Hepatocyte (in vitro differentiated cells): Measurements from ENCODE around the gene CCDC27. TPM values are rescaled to one million over a fixed set of nuclear protein-coding genes. Genes with fewer than 3 reads are reported as not detected.

Experiments used
- DNase-seq: peaks from one replicate; pipeline ENCODE4 v3.0.0-alpha.2; 2016; ENCODE audit warnings: low spot score
- H2AFZ ChIP-seq: fragments of 200-600 bp; sonication (generic); 2 replicates; pipeline ENCODE4 v1.6.0; 2016; ENCODE audit warnings: antibody characterized with exemption, mild to moderate bottlenecking
- H3K27ac ChIP-seq: fragments of 200-600 bp; sonication (generic); 2 replicates; pipeline ENCODE4 v1.5.1; 2016; ENCODE audit warnings: mild to moderate bottlenecking
- H3K27me3 ChIP-seq: fragments of 200-600 bp; sonication (generic); 2 replicates; pipeline ENCODE4 v1.6.1; 2016
- H3K36me3 ChIP-seq: fragments of 200-600 bp; sonication (generic); replicated peaks from 2 replicates; pipeline ENCODE4 v1.5.1; 2016; ENCODE audit warnings: low read depth; ENCODE audit not compliant: insufficient read depth
- H3K4me1 ChIP-seq: fragments of 200-600 bp; sonication (generic); 2 replicates; pipeline ENCODE4 v1.5.1; 2016; ENCODE audit warnings: mild to moderate bottlenecking, moderate library complexity; ENCODE audit not compliant: insufficient read depth
- H3K4me2 ChIP-seq: fragments of 200-600 bp; sonication (generic); 2 replicates; pipeline ENCODE4 v1.6.0; 2016
- H3K4me3 ChIP-seq: fragments of 200-600 bp; sonication (generic); 2 replicates; pipeline ENCODE4 v1.5.1; 2016; ENCODE audit warnings: mild to moderate bottlenecking
- H3K79me2 ChIP-seq: fragments of 200-600 bp; sonication (generic); 2 replicates; pipeline ENCODE4 v1.6.0; 2017; ENCODE audit warnings: mild to moderate bottlenecking
- H3K9me2 ChIP-seq: fragments of 200-600 bp; sonication (generic); replicated peaks from 2 replicates; pipeline ENCODE4 v1.6.0; 2017; ENCODE audit warnings: mild to moderate bottlenecking; ENCODE audit not compliant: insufficient read depth
- H3K9me3 ChIP-seq: fragments of 200-600 bp; sonication (generic); 2 replicates; pipeline ENCODE4 v1.5.1; 2016; ENCODE audit warnings: low read depth, mild to moderate bottlenecking
- H4K20me1 ChIP-seq: fragments of 200-600 bp; sonication (generic); 2 replicates; pipeline ENCODE4 v1.6.0; 2016; ENCODE audit warnings: mild to moderate bottlenecking; ENCODE audit not compliant: insufficient read depth, poor library complexity, severe bottlenecking
- CTCF ChIP-seq: fragments of 200-600 bp; sonication (generic); IDR thresholded peaks from 2 replicates; pipeline ENCODE4 v1.5.1; 2016; ENCODE audit warnings: antibody characterized with exemption, mild to moderate bottlenecking; ENCODE audit not compliant: poor library complexity
- EZH2 ChIP-seq: fragments of 200-600 bp; sonication (generic); IDR thresholded peaks from 2 replicates; pipeline ENCODE4 v1.6.1; 2016; ENCODE audit warnings: antibody characterized with exemption, mild to moderate bottlenecking, borderline replicate concordance
- EZH2phosphoT487 ChIP-seq: fragments of 200-600 bp; sonication (generic); IDR thresholded peaks from one replicate; pipeline ENCODE4 v1.6.1; 2018; ENCODE audit warnings: antibody characterized with exemption, mild to moderate bottlenecking, low read depth, moderate library complexity; ENCODE audit not compliant: unreplicated experiment, severe bottlenecking
- WGBS: methylation state at CpG from one replicate; pipeline ENCODE4 v1.1.6; 2016; ENCODE audit warnings: low lambda C conversion rate; ENCODE audit errors: missing lambda C conversion rate; 5-methylcytosine and 5-hydroxymethylcytosine counted together
- polyA plus RNA-seq: library from polyadenylated mRNA; unstranded; fragments of >200 nt; fragmentation: Nextera tagmentation; extraction: Ambion mirVana; gene quantifications from 2 replicates; pipeline ENCODE4 v1.2.1, GENCODE V29; 2016
- total RNA-seq: library from RNA; depleted of rRNA; stranded (reverse); fragments of >200 nt; gene quantifications from 2 replicates; pipeline ENCODE4 v1.2.3, GENCODE V29; 2014

Gene CCDC27
- total and polyA plus RNA-seq, 2 experiments from 2014 or later = 0.17 to 0.59 TPM

- no peak for DNase-seq
- Histone ChIP-seq H3K4me3 (no peak overlapping the region), H3K9me3 (no peaks in the 10 kb centered on the region), H2AFZ (no peak overlapping the region), H3K27ac (no peak overlapping the region), H3K79me2 (no peaks in the 10 kb centered on the region), H3K9me2 (no peaks in the 10 kb centered on the region), H3K36me3 (no peaks in the 10 kb centered on the region), H4K20me1 (no peaks in the 10 kb centered on the region), H3K4me2 (no peak overlapping the region), H3K4me1 (no peaks in the 10 kb centered on the region), H3K27me3 (no peaks in the 10 kb centered on the region)
- 87% methylated on average over 12 of the region's 12 CpGs for WGBS
- no peak for TF ChIP-seq EZH2
- no peak for TF ChIP-seq CTCF
- no peak for TF ChIP-seq EZH2phosphoT487
Measured at GRCh38 chr1:3738943-3739342, 13.3 kb upstream of the CCDC27 start.

DNA sequence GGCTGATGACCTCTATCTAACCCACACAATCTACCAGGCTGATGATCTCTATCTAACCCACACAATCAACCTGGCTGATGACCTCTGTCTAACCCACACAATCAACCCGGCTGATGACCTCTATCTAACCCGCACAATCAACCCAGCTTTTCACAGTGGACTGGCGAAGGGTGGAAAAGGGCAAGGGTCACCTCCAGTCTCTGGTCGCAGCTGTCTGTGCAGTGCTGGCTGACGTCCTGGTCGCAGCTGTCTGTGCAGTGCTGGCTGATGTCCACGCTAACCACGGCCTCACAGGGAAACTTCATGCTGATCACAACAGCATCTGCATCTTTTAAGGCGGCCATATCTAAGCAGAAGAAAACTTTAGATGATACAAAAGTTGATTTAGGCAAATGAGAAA is 12.2 kb upstream of the CCDC27 start:
- WGBS = 92% methylated on average over 9 of the region's 9 CpGs

DNA sequence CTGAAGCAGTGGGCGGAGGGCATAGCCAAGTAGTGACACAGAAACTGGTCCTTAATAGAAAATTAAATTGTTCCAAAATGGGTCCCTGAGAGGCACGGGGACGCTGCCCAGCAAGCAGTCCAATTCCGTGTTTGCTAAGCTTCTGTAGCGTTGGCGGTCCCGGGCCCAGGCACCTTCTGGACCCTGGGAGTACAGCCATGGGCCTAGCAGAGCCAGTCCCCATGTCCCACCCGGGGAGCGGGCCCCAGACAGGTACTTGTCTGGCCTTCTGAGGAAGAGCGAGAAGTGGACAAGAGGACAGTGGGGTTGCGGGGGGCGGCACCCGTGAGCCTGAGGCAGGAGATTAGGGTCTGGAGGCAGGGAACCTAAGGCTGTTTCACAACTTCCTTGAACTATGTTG is 11.5 kb upstream of the CCDC27 start:
- no peak for DNase-seq
- TF ChIP-seq EZH2phosphoT487 = no peak
- no peak for TF ChIP-seq CTCF
- no peak for TF ChIP-seq EZH2
- H3K4me2 ChIP-seq = no peak overlapping the region
- H3K27me3 ChIP-seq = no peaks in the 10 kb centered on the region
- H2AFZ ChIP-seq = no peak overlapping the region
- no peaks in the 10 kb centered on the region for H3K9me2 ChIP-seq
- WGBS = 97% methylated on average over 13 of the region's 13 CpGs
- H3K4me3 ChIP-seq = no peak overlapping the region
- peaks cover 10% of the 10 kb centered on the region for H3K79me2 ChIP-seq
- H4K20me1 ChIP-seq = no peaks in the 10 kb centered on the region
- no peaks in the 10 kb centered on the region for H3K36me3 ChIP-seq
- H3K4me1 ChIP-seq = no peaks in the 10 kb centered on the region
- H3K9me3 ChIP-seq = no peaks in the 10 kb centered on the region
- H3K27ac ChIP-seq = no peak overlapping the region

More for the DNA sequence above, 12.2 kb upstream of the CCDC27 start:
- Histone ChIP-seq H3K9me2 (no peaks in the 10 kb centered on the region), H3K36me3 (no peaks in the 10 kb centered on the region), H3K4me2 (no peak overlapping the region), H4K20me1 (no peaks in the 10 kb centered on the region), H3K4me1 (no peaks in the 10 kb centered on the region), H3K79me2 (peaks cover 3% of the 10 kb centered on the region), H3K27me3 (no peaks in the 10 kb centered on the region), H2AFZ (no peak overlapping the region), H3K9me3 (no peaks in the 10 kb centered on the region), H3K4me3 (no peak overlapping the region), H3K27ac (no peak overlapping the region)
- TF ChIP-seq CTCF (no peak), EZH2phosphoT487 (no peak), EZH2 (no peak)
- DNase-seq = no peak
